ENCODE measurements around the gene SHMT2.

- TF ChIP-seq POLR2A (IDR thresholded peaks at IDR 0.05) (no peak), POLR2AphosphoS5 (IDR thresholded peaks at IDR 0.05) (no peak)
- TF ChIP-seq, protein P1, sequence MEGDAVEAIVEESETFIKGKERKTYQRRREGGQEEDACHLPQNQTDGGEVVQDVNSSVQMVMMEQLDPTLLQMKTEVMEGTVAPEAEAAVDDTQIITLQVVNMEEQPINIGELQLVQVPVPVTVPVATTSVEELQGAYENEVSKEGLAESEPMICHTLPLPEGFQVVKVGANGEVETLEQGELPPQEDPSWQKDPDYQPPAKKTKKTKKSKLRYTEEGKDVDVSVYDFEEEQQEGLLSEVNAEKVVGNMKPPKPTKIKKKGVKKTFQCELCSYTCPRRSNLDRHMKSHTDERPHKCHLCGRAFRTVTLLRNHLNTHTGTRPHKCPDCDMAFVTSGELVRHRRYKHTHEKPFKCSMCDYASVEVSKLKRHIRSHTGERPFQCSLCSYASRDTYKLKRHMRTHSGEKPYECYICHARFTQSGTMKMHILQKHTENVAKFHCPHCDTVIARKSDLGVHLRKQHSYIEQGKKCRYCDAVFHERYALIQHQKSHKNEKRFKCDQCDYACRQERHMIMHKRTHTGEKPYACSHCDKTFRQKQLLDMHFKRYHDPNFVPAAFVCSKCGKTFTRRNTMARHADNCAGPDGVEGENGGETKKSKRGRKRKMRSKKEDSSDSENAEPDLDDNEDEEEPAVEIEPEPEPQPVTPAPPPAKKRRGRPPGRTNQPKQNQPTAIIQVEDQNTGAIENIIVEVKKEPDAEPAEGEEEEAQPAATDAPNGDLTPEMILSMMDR (IDR thresholded peaks at IDR 0.05): no peak
Observed at GRCh38 chr12:57230381-57231155, 1.1 kb downstream of the SHMT2 start.
